SK-N-MC (cell line): ENCODE data around the gene PHF20.
A peak's percentile ranks its signal among the peaks of the same experiment; 100 is the strongest.
"Not testable (repeated sequence)": the region's sequence is repeated elsewhere in the genome, so short reads cannot be mapped to it uniquely, and the experiment has no call there.

Experiments
- DNase-seq: peaks from one replicate; pipeline ENCODE4 v3.0.0-alpha.2; 2011; ENCODE audit warnings: low read depth, low spot score
- H3K27ac ChIP-seq: fragments of 200-600 bp; sonication (generic); 2 replicates; pipeline ENCODE4 v1.5.1; 2016; ENCODE audit warnings: mixed run types
- H3K36me3 ChIP-seq: fragments of 200-600 bp; sonication (generic); 2 replicates; pipeline ENCODE4 v1.6.1; 2017; ENCODE audit warnings: antibody characterized with exemption, low read length, mixed read lengths; ENCODE audit not compliant: insufficient read depth
- H3K4me3 ChIP-seq: fragments of 200-600 bp; sonication (generic); 2 replicates; pipeline ENCODE4 v1.5.1; 2016
- H3K9ac ChIP-seq: fragments of 200-600 bp; sonication (generic); 2 replicates; pipeline ENCODE4 v1.8.0; 2017; ENCODE audit warnings: mixed run types, mixed read lengths; ENCODE audit not compliant: insufficient read length
- H3K9me3 ChIP-seq: fragments of 200-600 bp; sonication (generic); 2 replicates; pipeline ENCODE4 v1.6.1; 2017; ENCODE audit warnings: low read depth, mild to moderate bottlenecking, antibody characterized with exemption, low read length, moderate library complexity, mixed read lengths
- EZH2 ChIP-seq: fragments of 200-600 bp; sonication (generic); IDR thresholded peaks from one replicate; pipeline ENCODE4 v1.6.1; 2017; ENCODE audit warnings: antibody characterized with exemption
- FOXP2 ChIP-seq: optimal IDR thresholded peaks from 2 replicates; pipeline ENCODE3; 2011; ENCODE audit warnings: mild to moderate bottlenecking, moderate library complexity; ENCODE audit not compliant: insufficient read depth; ENCODE audit errors: extremely low read length, control extremely low read depth
- POLR2AphosphoS5 ChIP-seq: IDR thresholded peaks from 2 replicates; pipeline ENCODE4 v1.6.1; 2012; ENCODE audit warnings: mild to moderate bottlenecking, low read depth, low read length, borderline replicate concordance

PHF20 gene

GRCh38 chr20:35839904-35840303 lies 68.1 kb downstream of the PHF20 start:
- Histone ChIP-seq H3K4me3 (no peak overlapping the region), H3K9me3 (peaks cover 4% of the 10 kb centered on the region; the same call in 1 of the 2 replicates), H3K27ac (0 out of 2 replicates have a peak overlapping the region, but pooled peaks have one; percentile 19), H3K9ac (no peak overlapping the region), H3K36me3 (peaks cover 35% of the 10 kb centered on the region)
- DNase-seq = no peak
- TF ChIP-seq FOXP2 = no peak
- no peak for TF ChIP-seq EZH2
- no peak for TF ChIP-seq POLR2AphosphoS5

GRCh38 chr20:35840421-35840820 lies 68.6 kb downstream of the PHF20 start:
- peaks cover 35% of the 10 kb centered on the region for H3K36me3 ChIP-seq
- H3K9ac ChIP-seq = no peak overlapping the region
- no peak for DNase-seq
- 0 out of 2 replicates have a peak overlapping the region, but pooled peaks have one; percentile 19 for H3K27ac ChIP-seq
- no peak for TF ChIP-seq FOXP2
- no peak for TF ChIP-seq POLR2AphosphoS5
- TF ChIP-seq EZH2 = no peak
- H3K9me3 ChIP-seq = peaks cover 4% of the 10 kb centered on the region; the same call in 1 of the 2 replicates
- H3K4me3 ChIP-seq = no peak overlapping the region

- no peak for DNase-seq
- Histone ChIP-seq H3K9ac (no peak overlapping the region), H3K9me3 (peaks cover 4% of the 10 kb centered on the region; the same call in 1 of the 2 replicates), H3K27ac (no peak overlapping the region), H3K4me3 (no peak overlapping the region), H3K36me3 (peaks cover 53% of the 10 kb centered on the region)
- TF ChIP-seq POLR2AphosphoS5 = no peak
- TF ChIP-seq EZH2 = no peak
- no peak for TF ChIP-seq FOXP2
Observed at GRCh38 chr20:35842361-35842760, 70.5 kb downstream of the PHF20 start.

- peaks cover 53% of the 10 kb centered on the region for H3K36me3 ChIP-seq
- H3K9me3 ChIP-seq, H3K27ac ChIP-seq, DNase-seq, H3K9ac ChIP-seq, H3K4me3 ChIP-seq: not testable (repeated sequence)
Observed at GRCh38 chr20:35843894-35844293, 72.1 kb downstream of the PHF20 start.

- DNase-seq = no peak
- Histone ChIP-seq H3K27ac (no peak overlapping the region), H3K4me3 (no peak overlapping the region), H3K36me3 (peaks cover 51% of the 10 kb centered on the region), H3K9me3 (peaks cover 4% of the 10 kb centered on the region; the same call in 1 of the 2 replicates), H3K9ac (no peak overlapping the region)
- no peak for TF ChIP-seq POLR2AphosphoS5
- no peak for TF ChIP-seq EZH2
- TF ChIP-seq FOXP2 = no peak
Observed at GRCh38 chr20:35845561-35845960, 73.7 kb downstream of the PHF20 start.

- Histone ChIP-seq H3K9ac (no peak overlapping the region), H3K4me3 (no peak overlapping the region), H3K27ac (0 out of 2 replicates have a peak overlapping the region, but pooled peaks have one; percentile 36), H3K9me3 (no peaks in the 10 kb centered on the region), H3K36me3 (peaks cover 33% of the 10 kb centered on the region)
- DNase-seq = no peak
- no peak for TF ChIP-seq FOXP2
- no peak for TF ChIP-seq POLR2AphosphoS5
Observed at GRCh38 chr20:35849706-35850105, 77.9 kb downstream of the PHF20 start.

GRCh38 chr20:35851659-35852058 lies 79.8 kb downstream of the PHF20 start:
- not testable (repeated sequence) for H3K27ac ChIP-seq, H3K4me3 ChIP-seq, DNase-seq, H3K9me3 ChIP-seq, H3K9ac ChIP-seq
- peaks cover 24% of the 10 kb centered on the region for H3K36me3 ChIP-seq

GRCh38 chr20:35854713-35855348 lies 83.0 kb downstream of the PHF20 start:
- Histone ChIP-seq H3K27ac (no peak overlapping the region), H3K36me3 (peaks cover 17% of the 10 kb centered on the region; the same call in 1 of the 2 replicates), H3K9ac (no peak overlapping the region), H3K9me3 (no peaks in the 10 kb centered on the region), H3K4me3 (no peak overlapping the region)
- DNase-seq = no peak
- TF ChIP-seq POLR2AphosphoS5 (no peak), FOXP2 (no peak), EZH2 (no peak)

GRCh38 chr20:35855641-35856040 lies 83.8 kb downstream of the PHF20 start:
- not testable (repeated sequence) for DNase-seq, H3K9me3 ChIP-seq, H3K27ac ChIP-seq, H3K9ac ChIP-seq, H3K4me3 ChIP-seq
- peaks cover 17% of the 10 kb centered on the region; the same call in 1 of the 2 replicates for H3K36me3 ChIP-seq
